IMR-90 (cell line): ENCODE results near the gene ADGRG2. TPM values are rescaled to one million over a fixed set of nuclear protein-coding genes. Genes with fewer than 3 reads are reported as not detected.

Experiments used
- ATAC-seq: fragments of 200-7000 bp; cut with Tn5 transposase; 2 replicates; pipeline ENCODE4 v1.9.1; 2020; ENCODE audit warnings: low read depth, mild to moderate bottlenecking, moderate library complexity
- BruUV-seq: library from RNA; stranded (reverse); fragments of 400-500 nt; replicated peaks from 2 replicates; lab custom pipeline; 2021; lab: Mats Ljungman, UMichigan
- CTCF ChIA-PET: fragments of 300-600 bp; formaldehyde crosslinking; extraction: SDS; loops from one replicate; lab custom pipeline; 2021; ENCODE audit warnings: antibody characterized with exemption; lab: Yijun Ruan, JAX
- POLR2A ChIA-PET: fragments of 300-600 bp; sonication (Branson Sonifier 250); formaldehyde crosslinking; loops from one replicate; lab custom pipeline; 2022; ENCODE audit warnings: antibody characterized with exemption; ENCODE audit not compliant: unreplicated experiment; lab: Charles Lee
- DNase-seq: peaks from one replicate; pipeline ENCODE4 v3.0.0; 2013
- H2AFZ ChIP-seq: replicated peaks from 2 replicates; pipeline ENCODE3; 2013; ENCODE audit warnings: low read length, mild to moderate bottlenecking; ENCODE audit not compliant: poor library complexity
- H2AK5ac ChIP-seq: 2 replicates; pipeline ENCODE4 v1.6.1; 2013; ENCODE audit warnings: low read depth, low read length, inconsistent platforms
- H2AK9ac ChIP-seq: replicated peaks from 2 replicates; pipeline ENCODE3; 2013; ENCODE audit warnings: mild to moderate bottlenecking, low read depth, low read length, moderate library complexity; ENCODE audit not compliant: poor library complexity
- H2BK120ac ChIP-seq: 2 replicates; pipeline ENCODE4 v1.6.1; 2013; ENCODE audit warnings: low read depth, low read length, inconsistent platforms
- H2BK15ac ChIP-seq: 3 replicates; pipeline ENCODE4 v1.6.1; 2013; ENCODE audit warnings: low read depth, low read length, inconsistent platforms
- H2BK20ac ChIP-seq: 2 replicates; pipeline ENCODE4 v1.6.1; 2013; ENCODE audit warnings: low read depth, mild to moderate bottlenecking, inconsistent platforms, low read length, moderate library complexity
- H2BK5ac ChIP-seq: 2 replicates; pipeline ENCODE4 v1.6.1; 2013; ENCODE audit warnings: mild to moderate bottlenecking, low read depth, low read length, inconsistent platforms; ENCODE audit not compliant: poor library complexity, severe bottlenecking
- H3K14ac ChIP-seq: replicated peaks from 2 replicates; pipeline ENCODE4 v1.6.1; 2013; ENCODE audit warnings: low read depth, low read length, inconsistent platforms
- H3K18ac ChIP-seq: 2 replicates; pipeline ENCODE4 v1.6.1; 2013; ENCODE audit warnings: low read depth, low read length, control low read depth
- H3K23ac ChIP-seq: 2 replicates; pipeline ENCODE4 v1.6.1; 2013; ENCODE audit warnings: low read depth, low read length, inconsistent platforms
- H3K27ac ChIP-seq: 2 replicates; pipeline ENCODE4 v1.5.1; 2013; ENCODE audit warnings: mild to moderate bottlenecking, control low read depth, low read length; ENCODE audit not compliant: insufficient read depth
- H3K27me3 ChIP-seq: 2 replicates; pipeline ENCODE4 v1.6.1; 2013; ENCODE audit warnings: low read length; ENCODE audit not compliant: control insufficient read depth, insufficient read depth
- H3K36me3 ChIP-seq: 2 replicates; pipeline ENCODE4 v1.6.1; 2013; ENCODE audit warnings: low read length, mixed read lengths; ENCODE audit not compliant: control insufficient read depth, insufficient read depth
- H3K4ac ChIP-seq: 2 replicates; pipeline ENCODE4 v1.6.1; 2013; ENCODE audit warnings: low read depth, low read length, inconsistent platforms
- H3K4me1 ChIP-seq: 2 replicates; pipeline ENCODE4 v1.6.1; 2013; ENCODE audit warnings: low read length, mixed read lengths; ENCODE audit not compliant: control insufficient read depth, insufficient read depth
- H3K4me2 ChIP-seq: 2 replicates; pipeline ENCODE4 v1.6.1; 2013; ENCODE audit warnings: low read depth, mild to moderate bottlenecking, control low read depth, low read length, moderate library complexity
- H3K4me3 ChIP-seq: 2 replicates; pipeline ENCODE4 v1.5.1; 2013; ENCODE audit warnings: low read depth, mild to moderate bottlenecking, control low read depth, low read length, moderate library complexity; ENCODE audit not compliant: insufficient read depth
- H3K56ac ChIP-seq: 2 replicates; pipeline ENCODE4 v1.6.1; 2013; ENCODE audit warnings: low read length, inconsistent platforms; ENCODE audit not compliant: insufficient read depth; ENCODE audit errors: extremely low read depth
- H3K79me1 ChIP-seq, 2 experiments: 2 replicates each; pipeline ENCODE4 v1.6.1; 2013; ENCODE audit warnings: low read length in 2 of 2, inconsistent platforms in 1 of 2, low read depth in 1 of 2
- H3K9ac ChIP-seq: 2 replicates; pipeline ENCODE4 v1.6.1; 2013; ENCODE audit warnings: low read depth, low read length, control low read depth
- H3K9me1 ChIP-seq: 2 replicates; pipeline ENCODE4 v1.6.1; 2013; ENCODE audit warnings: low read length, inconsistent platforms; ENCODE audit not compliant: insufficient read depth
- H3K9me3 ChIP-seq: 2 replicates; pipeline ENCODE4 v1.6.1; 2013; ENCODE audit warnings: low read length; ENCODE audit not compliant: control insufficient read depth, insufficient read depth
- H4K20me1 ChIP-seq: 2 replicates; pipeline ENCODE4 v1.6.1; 2013; ENCODE audit warnings: low read length, inconsistent platforms; ENCODE audit not compliant: insufficient read depth
- H4K5ac ChIP-seq: 2 replicates; pipeline ENCODE4 v1.6.1; 2013; ENCODE audit warnings: mild to moderate bottlenecking, low read depth, low read length, control low read depth
- H4K8ac ChIP-seq, 2 experiments: 2 replicates each; pipeline ENCODE4 v1.6.1; 2013; ENCODE audit warnings: low read depth in 2 of 2, low read length in 2 of 2, control low read depth in 1 of 2, inconsistent platforms in 1 of 2
- H4K91ac ChIP-seq: 2 replicates; pipeline ENCODE4 v1.6.1; 2013; ENCODE audit warnings: low read depth, low read length, inconsistent platforms; ENCODE audit not compliant: insufficient read depth
- CEBPB ChIP-seq: IDR thresholded peaks from 2 replicates; pipeline ENCODE4 v1.6.1; 2012; ENCODE audit warnings: low read depth, low read length, improper control_type of control experiment
- POLR2A ChIP-seq: IDR thresholded peaks from 2 replicates; pipeline ENCODE4 v1.6.1; 2012; ENCODE audit warnings: mild to moderate bottlenecking, low read depth, low read length
- dilution Hi-C: fragments of 300-500 bp; cut with HindIII; formaldehyde crosslinking; loops from one replicate; pipeline ENCODE4 v1.14.3; 2018; ENCODE audit warnings: low sequenced_read_pairs; ENCODE audit not compliant: unreplicated experiment
- in situ Hi-C: fragments of 300-500 bp; cut with MboI; formaldehyde crosslinking; loops from 3 replicates; pipeline ENCODE4 v1.14.3; 2019; ENCODE audit warnings: low sequenced_read_pairs, inconsistent platforms, mixed read lengths
- intact Hi-C: fragments of 100-400 bp; cut with micrococcal nuclease; formaldehyde crosslinking; loops from 2 replicates; pipeline ENCODE4 v1.10.0; 2022
- polyA plus RNA-seq, 3 experiments: library from polyadenylated mRNA; depleted of rRNA; stranded (reverse); fragments of >200 nt; gene quantifications; 2 replicates each; pipeline ENCODE4 v1.2.3, GENCODE V29; 2012; ENCODE audit warnings: low replicate concordance in 1 of 3
- total RNA-seq: library from RNA; depleted of rRNA; stranded (reverse); fragments of >200 nt; gene quantifications from 2 replicates; pipeline ENCODE4 v1.2.3, GENCODE V29; 2012

Gene ADGRG2
- total and polyA plus RNA-seq, 2 of the 4 experiments (the other 2 are of a cell fraction): under 0.01 to 0.07 TPM

- dilution Hi-C loops: no loop called here
These were observed 159.9 kb downstream of the ADGRG2 start for GRCh38 chrX:18962329-18962728.

More at GRCh38 chrX:18962329-18962728, 159.9 kb downstream of the ADGRG2 start:
- intact Hi-C loops (no loop called here), in situ Hi-C loops (no loop called here)
- peaks cover 0 to under 1% of the 10 kb centered on the region in 2 experiments; a peak in 1 of 4 replicates for H3K79me1 ChIP-seq
- H2BK15ac ChIP-seq: no peak overlapping the region; the same call in 2 of the 3 replicates
- H3K18ac ChIP-seq: no peak overlapping the region
- no peak overlapping the region for H3K27ac ChIP-seq
- CTCF ChIA-PET: no interaction called here
- no peak overlapping the region for H4K91ac ChIP-seq
- H2AK5ac ChIP-seq: no peak overlapping the region
- H2BK5ac ChIP-seq: no peak overlapping the region
- no peak overlapping the region for H3K23ac ChIP-seq
- no peaks in the 10 kb centered on the region for H3K4me1 ChIP-seq
- no peak overlapping the region for H3K4me3 ChIP-seq
- H3K14ac ChIP-seq: no peak overlapping the region
- TF ChIP-seq CEBPB (no peak), POLR2A (no peak)
- H4K8ac ChIP-seq: no peak overlapping the region
- H3K36me3 ChIP-seq: no peaks in the 10 kb centered on the region
- no peak overlapping the region for H2BK120ac ChIP-seq
- H4K20me1 ChIP-seq: no peaks in the 10 kb centered on the region
- no peak overlapping the region for H2AK9ac ChIP-seq
- no peak overlapping the region for H3K56ac ChIP-seq
- H2BK20ac ChIP-seq: no peak overlapping the region
- ATAC-seq (no peak), DNase-seq (no peak)
- H3K4me2 ChIP-seq: no peak overlapping the region
- no peaks in the 10 kb centered on the region for H3K9me3 ChIP-seq
- no TSS peak for BruUV-seq
- no peak overlapping the region for H2AFZ ChIP-seq
- no peak overlapping the region for H4K5ac ChIP-seq
- POLR2A ChIA-PET: interaction anchor here (0.5 kb wide), 1 partner anchor 59 kb away, joined by 3 read pairs; no protein-coding TSS in a partner anchor
- no peaks in the 10 kb centered on the region for H3K9me1 ChIP-seq
- H3K4ac ChIP-seq: no peak overlapping the region
- H3K27me3 ChIP-seq: no peaks in the 10 kb centered on the region
- no peak overlapping the region for H3K9ac ChIP-seq
